Sigmoid colon (tissue), 7 donors: ENCODE measurements around the gene NOP14. TPM values are rescaled to one million over a fixed set of nuclear protein-coding genes. Genes with fewer than 3 reads are reported as not detected.

Experiments
- DNase-seq: peaks from one replicate; pipeline ENCODE4 v3.0.0-alpha.2; 2019
- H3K27ac ChIP-seq, 4 donors: fragments of 200-600 bp; sonication (generic); one replicate each; pipeline ENCODE4 v1.5.1; 2016 to 2019; ENCODE audit warnings: mild to moderate bottlenecking in 1 of 4
- H3K27me3 ChIP-seq, 3 donors: fragments of 200-600 bp; sonication (generic); one replicate each; pipeline ENCODE4 v1.5.1; 2019; ENCODE audit warnings: mild to moderate bottlenecking in 1 of 3
- H3K36me3 ChIP-seq, 4 donors: fragments of 200-600 bp; sonication (generic); one replicate each; pipeline ENCODE4 v1.5.1; 2016 to 2019
- H3K4me1 ChIP-seq, 4 donors: fragments of 200-600 bp; sonication (generic); one replicate each; pipeline ENCODE4 v1.5.1; 2017 to 2019
- H3K4me3 ChIP-seq, 4 donors: fragments of 200-600 bp; sonication (generic); one replicate each; pipeline ENCODE4 v1.5.1; 2017 to 2019; ENCODE audit warnings: mild to moderate bottlenecking in 2 of 4, moderate library complexity in 1 of 4
- H3K9me3 ChIP-seq, 4 donors: fragments of 200-600 bp in 3 of 4; sonication (generic) in 3 of 4; one replicate each; pipeline versions ENCODE4 v1.5.1 to v1.6.1; 2013 to 2019
- CTCF ChIP-seq, 4 experiments: fragments of 450-650 bp in 3 of 4; fragments of 200-600 bp in 1 of 4; IDR thresholded peaks; one replicate each; pipeline ENCODE4 v1.5.1; 2016 to 2019; ENCODE audit warnings: antibody characterized with exemption in 4 of 4, mild to moderate bottlenecking in 3 of 4, moderate library complexity in 2 of 4
- EP300 ChIP-seq, 4 donors: sonication (generic); formaldehyde crosslinking; IDR thresholded peaks; one replicate each; pipeline ENCODE4 v1.6.1; 2017; ENCODE audit warnings: antibody characterized with exemption in 4 of 4
- POLR2A ChIP-seq, 2 donors: fragments of 450-650 bp; IDR thresholded peaks; one replicate each; pipeline ENCODE4 v1.6.1; 2016; ENCODE audit warnings: antibody characterized with exemption in 2 of 2, mild to moderate bottlenecking in 2 of 2, moderate library complexity in 2 of 2
- POLR2AphosphoS5 ChIP-seq, 4 donors: sonication (generic); formaldehyde crosslinking; IDR thresholded peaks; one replicate each; pipeline ENCODE4 v1.6.1; 2017; ENCODE audit warnings: antibody characterized with exemption in 4 of 4
- WGBS, 2 donors: extraction: QIAGEN DNeasy Blood & Tissue Kit; methylation state at CpG; one replicate each; pipeline ENCODE4 v1.1.7; 2013; 5-methylcytosine and 5-hydroxymethylcytosine counted together
- intact Hi-C: fragments of 100-400 bp; cut with DNase I; formaldehyde crosslinking; loops from one replicate; pipeline ENCODE4 v1.15.1; 2023
- polyA plus RNA-seq, 3 donors: library from polyadenylated mRNA; stranded (reverse); fragments of 200-250 nt; gene quantifications; one replicate each; pipeline ENCODE4 v1.2.3, GENCODE V29; 2013
- total RNA-seq, 4 donors: library from RNA; depleted of rRNA; stranded (reverse); fragments of >200 nt; gene quantifications; one replicate each; pipeline ENCODE4 v1.1.0, GENCODE V29; 2016
- donor health status: healthy with polysubstance abuse.
- donor health status: Bipolar disorder and iron deficiency.
- donor health status: healthy.

Gene NOP14
- 10 to 100 TPM; 12.5 to 19.1 (median 15.1) TPM for total RNA-seq
- 10 to 100 TPM; 10.4 to 26.0 (median 12.6) TPM for polyA plus RNA-seq

GRCh38 chr4:2963175-2963965, at the start of gene NOP14, which contains the start of gene GRK4:
TSS of gene NOP14 (minus strand) at chr4:2963406. CDS start at chr4:2963319, 87 bp downstream.
TSS of gene GRK4 (plus strand) at chr4:2963571. CDS start at chr4:2964071, 500 bp downstream.
- intact Hi-C loops = loop anchor here (2.0 to 10.0 kb wide), 6 partner anchors 111 to 546 kb away; partner anchors contain the start of genes ADD1, CFAP99, FAM193A and HTT
- H3K9me3 ChIP-seq = no peaks in the 10 kb centered on the region
- no peaks in the 10 kb centered on the region for H3K27me3 ChIP-seq
- TF ChIP-seq POLR2AphosphoS5 (IDR thresholded peaks at IDR 0.05) (peak in 3 of 4 donors; percentile 78 to 84 (median 84)), POLR2A (IDR thresholded peaks at IDR 0.05) (peak in 1 of 2 donors; percentile 18), CTCF (IDR thresholded peaks at IDR 0.05) (peak in 1 of 4 experiments; percentile 26), EP300 (IDR thresholded peaks at IDR 0.05) (peak in 1 of 4 donors; percentile 41)
- peak; percentile 99 for DNase-seq
- peak within 1 kb of the TSS; percentile 83 to 92 (median 86) for H3K27ac ChIP-seq
- WGBS, 2 donors = 0% methylated on average over 105 of the region's 105 CpGs
- peaks cover 0 to 29% (median 24%) of the 10 kb centered on the region in 4 donors for H3K4me1 ChIP-seq
- H3K4me3 ChIP-seq = peak within 1 kb of the TSS; percentile 85 to 98 (median 90)
- peaks cover 0 to 2% (median 0%) of the 10 kb centered on the region in 4 donors for H3K36me3 ChIP-seq

- WGBS, 2 donors = 91 to 93% methylated on average over 17 of the region's 17 CpGs
Observed at GRCh38 chr4:3011456-3012220, 48.4 kb upstream of the NOP14 start.

GRCh38 chr4:3010998-3011397, 47.8 kb upstream of the NOP14 start:
- Histone ChIP-seq H3K27me3 (no peaks in the 10 kb centered on the region), H3K4me3 (no peak overlapping the region), H3K9me3 (no peaks in the 10 kb centered on the region), H3K27ac (peak overlapping the region in 1 of 4 donors; percentile 31), H3K4me1 (no peaks in the 10 kb centered on the region), H3K36me3 (no peaks in the 10 kb centered on the region)
- TF ChIP-seq EP300 (IDR thresholded peaks at IDR 0.05) = no peak
- no peak for TF ChIP-seq POLR2A (IDR thresholded peaks at IDR 0.05)
- TF ChIP-seq CTCF (IDR thresholded peaks at IDR 0.05) = no peak
- TF ChIP-seq POLR2AphosphoS5 (IDR thresholded peaks at IDR 0.05) = no peak
- intact Hi-C loops = no loop called here
- no peak for DNase-seq
- WGBS, 2 donors = 93% methylated on average over 5 of the region's 5 CpGs

More at GRCh38 chr4:3011456-3012220, 48.4 kb upstream of the NOP14 start:
- Histone ChIP-seq H3K4me3 (no peak overlapping the region), H3K9me3 (no peaks in the 10 kb centered on the region), H3K4me1 (no peaks in the 10 kb centered on the region), H3K36me3 (no peaks in the 10 kb centered on the region), H3K27ac (peak overlapping the region in 1 of 4 donors; percentile 31), H3K27me3 (no peaks in the 10 kb centered on the region)
- no peak for DNase-seq
- intact Hi-C loops = no loop called here
- no peak for TF ChIP-seq POLR2AphosphoS5 (IDR thresholded peaks at IDR 0.05)
- TF ChIP-seq EP300 (IDR thresholded peaks at IDR 0.05) = no peak
- no peak for TF ChIP-seq CTCF (IDR thresholded peaks at IDR 0.05)
- TF ChIP-seq POLR2A (IDR thresholded peaks at IDR 0.05) = no peak

- H3K9me3 ChIP-seq = no peaks in the 10 kb centered on the region
- peak overlapping the region in 1 of 4 donors; percentile 31 for H3K27ac ChIP-seq
- H3K4me3 ChIP-seq = no peak overlapping the region
- no peaks in the 10 kb centered on the region for H3K36me3 ChIP-seq
- DNase-seq = no peak
- TF ChIP-seq POLR2AphosphoS5 (IDR thresholded peaks at IDR 0.05) (no peak), POLR2A (IDR thresholded peaks at IDR 0.05) (no peak), CTCF (IDR thresholded peaks at IDR 0.05) (no peak), EP300 (IDR thresholded peaks at IDR 0.05) (no peak)
- intact Hi-C loops = no loop called here
- 43 to 80% methylated on average over 2 of the region's 2 CpGs for WGBS, 2 donors
- H3K4me1 ChIP-seq = no peaks in the 10 kb centered on the region
- no peaks in the 10 kb centered on the region for H3K27me3 ChIP-seq
Observed at GRCh38 chr4:3010577-3010976, 47.4 kb upstream of the NOP14 start.
